Muscle layer of colon (tissue), 2 donors: ENCODE results near the gene CARHSP1.

ENCODE experiments used
- H3K27ac ChIP-seq: one replicate; pipeline ENCODE4 v1.7.0; 2013; ENCODE audit warnings: low read depth, mild to moderate bottlenecking, low read length, moderate library complexity
- H3K27me3 ChIP-seq, 2 donors: one replicate each; pipeline ENCODE4 v1.7.0; 2013; ENCODE audit warnings: low read length in 2 of 2, mild to moderate bottlenecking in 2 of 2; ENCODE audit not compliant: insufficient read depth in 2 of 2, control insufficient read depth in 1 of 2
- H3K36me3 ChIP-seq: one replicate; pipeline ENCODE4 v1.7.0; 2013; ENCODE audit warnings: mild to moderate bottlenecking, low read length; ENCODE audit not compliant: insufficient read depth
- H3K4me1 ChIP-seq: one replicate; pipeline ENCODE4 v1.7.0; 2013; ENCODE audit warnings: mild to moderate bottlenecking, low read length; ENCODE audit not compliant: insufficient read depth
- H3K4me3 ChIP-seq, 2 donors: one replicate each; pipeline ENCODE4 v1.7.0; 2013; ENCODE audit warnings: low read length in 2 of 2, low read depth in 1 of 2, mild to moderate bottlenecking in 1 of 2, moderate library complexity in 1 of 2
- H3K9ac ChIP-seq: one replicate; pipeline ENCODE4 v1.7.0; 2013; ENCODE audit warnings: low read length
- H3K9me3 ChIP-seq: one replicate; pipeline ENCODE4 v1.7.0; 2013; ENCODE audit warnings: mild to moderate bottlenecking, low read length
- donor health status: abdominal sarcoma.
- donor health status: Adenocarcinoma of cecum.

The CARHSP1 gene

DNA sequence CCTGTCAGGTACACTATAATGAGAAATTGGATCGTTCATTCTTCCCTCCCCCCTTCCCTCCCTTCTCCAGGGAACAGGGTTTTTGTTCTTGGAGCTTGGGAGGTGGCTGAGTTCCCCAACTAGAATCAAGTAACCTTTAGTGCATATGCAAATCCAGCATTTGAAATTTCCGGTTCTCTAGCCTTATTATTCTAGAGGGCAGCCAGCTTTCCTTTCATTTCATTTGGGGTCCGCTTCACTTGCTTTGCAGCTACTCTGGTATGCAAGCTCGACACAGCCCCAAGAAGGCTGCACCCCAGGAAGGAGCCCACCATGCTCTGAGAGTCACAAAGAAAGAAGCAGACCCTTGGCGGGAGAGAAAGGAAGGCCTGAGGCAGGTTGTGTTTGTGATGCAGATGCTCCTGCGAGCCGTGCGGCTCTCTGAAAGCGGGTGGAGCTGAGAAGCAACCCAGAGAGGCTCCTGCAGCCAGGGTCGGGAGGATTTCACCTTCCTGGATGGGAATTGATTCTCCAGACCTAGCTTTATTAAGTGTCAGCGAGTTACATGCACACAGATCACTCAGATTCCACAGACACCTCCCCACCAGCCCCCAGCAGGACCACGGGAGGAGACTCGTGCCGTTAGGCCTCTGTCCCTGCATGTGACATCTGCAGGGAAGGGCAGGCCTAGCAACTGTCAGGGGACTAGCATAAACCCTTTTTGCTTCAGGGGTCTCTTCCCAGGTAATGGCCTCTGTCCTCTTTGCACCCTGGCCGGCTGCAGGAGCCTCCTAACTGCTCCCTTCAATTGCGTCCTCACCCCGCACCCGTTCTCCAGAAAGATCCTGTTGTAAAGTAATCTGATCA lies 36.7 kb downstream of the CARHSP1 start:
- Histone ChIP-seq H3K4me1 (no peaks in the 10 kb centered on the region), H3K27ac (no peak overlapping the region), H3K4me3 (no peak overlapping the region), H3K9me3 (no peaks in the 10 kb centered on the region), H3K9ac (no peak overlapping the region), H3K27me3 (no peaks in the 10 kb centered on the region), H3K36me3 (peaks cover 11% of the 10 kb centered on the region)

DNA sequence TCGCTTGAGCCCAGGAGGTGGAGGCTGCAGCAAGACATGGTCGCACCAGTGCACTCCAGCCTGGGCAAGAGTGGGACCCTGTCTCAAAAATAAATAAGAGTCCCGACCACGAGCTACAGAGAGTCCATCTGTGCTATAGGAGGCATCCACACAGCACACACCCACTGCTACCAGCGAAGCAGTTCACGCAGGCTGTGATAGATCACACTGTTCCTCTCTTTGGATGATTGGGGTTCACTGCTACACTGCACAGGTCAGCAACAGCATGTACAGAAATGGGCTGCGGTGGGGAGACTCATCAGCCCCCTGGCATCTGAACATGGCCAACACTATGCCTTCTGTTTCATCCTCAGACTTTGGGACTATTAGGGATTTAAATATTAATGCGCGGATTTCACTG lies 37.4 kb downstream of the CARHSP1 start:
- Histone ChIP-seq H3K27ac (no peak overlapping the region), H3K27me3 (no peaks in the 10 kb centered on the region), H3K9ac (no peak overlapping the region), H3K4me3 (no peak overlapping the region), H3K4me1 (no peaks in the 10 kb centered on the region), H3K36me3 (peaks cover 11% of the 10 kb centered on the region), H3K9me3 (no peaks in the 10 kb centered on the region)

DNA sequence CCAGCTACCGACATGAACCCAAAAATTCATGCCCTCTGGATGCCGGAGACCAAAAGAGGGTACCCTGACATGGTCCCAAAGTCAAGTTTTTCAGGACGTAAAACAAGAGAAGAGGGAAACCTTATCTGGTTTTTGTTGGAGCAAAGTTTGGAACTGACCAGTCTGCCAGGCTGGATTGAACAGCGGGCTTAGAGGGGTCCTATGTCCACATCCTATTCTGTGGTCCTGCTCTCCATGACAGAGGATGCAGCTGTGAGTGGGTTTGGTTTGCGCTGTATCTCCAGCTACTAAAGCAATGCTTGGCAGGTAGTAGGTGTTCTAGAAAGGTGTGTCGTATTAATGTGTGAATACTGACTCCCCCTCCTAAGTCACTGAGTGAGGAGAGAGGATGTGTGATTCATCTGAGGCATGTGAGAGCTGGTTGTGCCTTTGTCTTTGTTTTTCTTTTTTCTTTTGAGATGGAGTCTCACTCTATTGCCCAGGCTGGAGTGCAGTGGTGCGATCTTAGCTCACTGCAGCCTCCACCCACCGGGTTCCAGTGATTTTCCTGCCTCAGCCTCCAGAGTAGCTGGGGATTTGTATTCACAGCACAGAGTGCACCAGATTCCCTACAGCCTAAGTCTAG lies 40.2 kb downstream of the CARHSP1 start:
- Histone ChIP-seq H3K27ac (no peak overlapping the region), H3K36me3 (peaks cover 11% of the 10 kb centered on the region), H3K9me3 (no peaks in the 10 kb centered on the region)

DNA sequence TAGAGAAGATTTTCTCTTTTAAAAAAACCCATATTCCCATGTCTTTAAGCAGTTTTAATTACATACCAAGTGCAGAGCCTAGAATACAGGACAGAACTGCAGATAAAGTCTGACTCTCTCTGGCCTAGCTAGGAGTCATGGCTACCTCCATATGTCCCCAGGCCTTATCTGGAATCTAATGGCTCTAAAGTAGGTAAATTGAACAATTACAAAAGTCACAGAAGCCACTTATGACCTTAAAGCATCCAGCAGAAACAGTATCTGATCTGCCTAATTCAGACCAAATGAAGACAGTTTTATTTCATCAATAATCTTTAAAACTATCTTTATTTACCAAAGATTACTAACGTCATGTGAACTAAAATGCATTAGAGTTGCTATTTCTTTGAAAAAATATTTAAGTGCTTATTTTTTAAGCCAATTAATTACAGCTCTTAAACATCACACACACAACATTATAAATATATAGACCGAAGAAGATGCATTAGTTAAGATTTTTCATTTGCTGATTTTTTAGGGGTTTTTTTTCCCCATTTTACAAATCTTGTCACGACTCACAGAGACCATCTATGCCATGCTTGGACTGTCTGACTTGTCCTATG lies 42.4 kb downstream of the CARHSP1 start:
- no peaks in the 10 kb centered on the region for H3K27me3 ChIP-seq
- H3K4me3 ChIP-seq: no peak overlapping the region
- H3K36me3 ChIP-seq: peaks cover under 1% of the 10 kb centered on the region
- peaks cover 6% of the 10 kb centered on the region for H3K4me1 ChIP-seq
- no peaks in the 10 kb centered on the region for H3K9me3 ChIP-seq
- H3K27ac ChIP-seq: no peak overlapping the region
- no peak overlapping the region for H3K9ac ChIP-seq

More for the DNA sequence above, 40.2 kb downstream of the CARHSP1 start:
- Histone ChIP-seq H3K9ac (no peak overlapping the region), H3K27me3 (no peaks in the 10 kb centered on the region), H3K4me1 (peaks cover 6% of the 10 kb centered on the region), H3K4me3 (no peak overlapping the region)

DNA sequence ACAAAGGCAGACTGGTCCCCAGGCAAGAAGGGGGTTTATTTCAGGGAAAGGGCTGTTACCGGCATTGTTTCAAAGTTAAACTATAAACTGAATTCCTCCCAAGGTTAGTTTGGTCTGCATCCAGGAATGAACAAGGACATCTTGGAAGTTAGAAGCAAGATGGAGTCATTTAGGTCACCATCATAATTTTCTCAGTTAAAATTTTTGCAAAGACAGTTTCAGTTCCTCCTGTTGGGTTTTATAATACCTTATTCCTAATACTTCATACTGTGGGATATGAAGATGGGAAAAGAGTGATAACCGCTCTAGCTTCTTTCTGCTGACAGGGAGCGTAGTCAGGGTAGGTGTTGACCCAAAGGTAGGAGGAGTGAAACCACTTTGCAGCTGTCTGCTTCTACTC lies 46.4 kb downstream of the CARHSP1 start:
- Histone ChIP-seq H3K4me3 (no peak overlapping the region), H3K27me3 (no peaks in the 10 kb centered on the region)

DNA sequence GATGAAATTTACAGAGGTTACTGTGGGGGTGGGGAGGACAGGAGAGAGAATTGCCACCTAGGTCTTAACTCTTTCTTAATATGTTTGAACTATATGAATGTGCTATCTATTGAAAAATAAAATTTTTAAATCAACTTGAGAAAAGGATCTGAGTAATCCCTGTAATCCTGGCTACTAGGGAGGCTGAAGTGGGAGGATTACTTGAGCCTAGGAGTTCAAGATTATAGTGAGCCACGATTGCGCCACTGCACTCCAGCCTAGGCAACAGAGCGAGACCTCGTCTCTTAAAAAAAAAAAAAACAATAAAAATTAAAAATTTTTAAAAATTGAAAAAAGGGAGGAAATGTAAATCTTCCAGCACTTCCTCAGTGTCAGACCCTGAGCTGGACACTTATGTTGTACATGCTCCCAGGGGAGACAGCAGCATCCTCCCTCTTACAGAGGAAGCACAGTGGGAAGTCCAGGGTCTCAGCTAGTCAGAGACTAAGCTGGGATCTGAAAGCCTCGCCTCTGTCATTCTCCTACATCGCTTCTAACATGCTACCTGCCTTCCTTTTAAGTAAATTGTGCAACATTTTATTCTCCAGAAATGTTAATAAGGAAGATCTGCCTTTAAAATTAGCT lies 49.3 kb downstream of the CARHSP1 start:
- no peak overlapping the region for H3K27ac ChIP-seq
- H3K9me3 ChIP-seq: no peaks in the 10 kb centered on the region
- peaks cover 6% of the 10 kb centered on the region for H3K4me1 ChIP-seq
- H3K27me3 ChIP-seq: no peaks in the 10 kb centered on the region
- no peak overlapping the region for H3K9ac ChIP-seq
- no peak overlapping the region for H3K4me3 ChIP-seq
- H3K36me3 ChIP-seq: peaks cover 28% of the 10 kb centered on the region

More for the DNA sequence above, 46.4 kb downstream of the CARHSP1 start:
- peaks cover 6% of the 10 kb centered on the region for H3K4me1 ChIP-seq
- peaks cover 17% of the 10 kb centered on the region for H3K36me3 ChIP-seq
- no peak overlapping the region for H3K9ac ChIP-seq
- H3K9me3 ChIP-seq: no peaks in the 10 kb centered on the region
- no peak overlapping the region for H3K27ac ChIP-seq

DNA sequence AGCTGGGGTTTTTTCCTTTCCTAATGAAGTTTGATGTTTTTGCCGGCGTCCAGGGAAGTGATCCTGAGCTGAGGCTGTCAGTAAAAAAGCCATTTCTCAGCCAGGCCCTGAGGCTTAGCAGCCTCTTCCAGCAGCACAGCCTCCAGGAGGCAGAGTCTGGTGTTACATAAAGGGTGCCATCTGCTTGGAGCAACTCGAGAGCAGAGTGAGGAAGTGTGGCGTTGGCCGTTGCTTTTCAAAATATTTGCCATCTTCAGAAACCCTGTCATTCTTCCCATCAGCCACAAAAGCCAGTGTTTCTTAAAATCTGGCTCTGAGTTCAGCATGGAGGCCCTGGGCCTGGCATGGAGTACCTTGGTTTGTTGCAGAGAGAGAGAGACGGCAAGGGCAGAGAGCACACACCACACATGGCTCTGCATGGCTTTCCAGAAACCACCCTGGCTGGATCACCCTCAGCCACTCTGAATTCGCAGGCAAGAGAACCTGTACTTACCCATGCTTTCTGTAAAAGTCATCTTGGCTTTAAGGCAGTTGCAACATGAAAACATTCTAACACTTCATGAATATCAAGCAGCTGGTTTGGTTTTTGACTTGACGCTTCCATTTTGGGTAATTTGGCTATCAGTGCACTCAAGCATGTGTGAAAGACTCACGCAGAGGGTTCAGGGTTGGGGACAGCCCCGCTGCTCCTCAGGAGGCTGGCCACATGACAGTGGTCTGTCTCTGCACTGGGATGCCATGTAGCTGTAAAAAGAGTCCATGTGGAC lies 50.1 kb downstream of the CARHSP1 start:
- H3K27ac ChIP-seq: no peak overlapping the region

DNA sequence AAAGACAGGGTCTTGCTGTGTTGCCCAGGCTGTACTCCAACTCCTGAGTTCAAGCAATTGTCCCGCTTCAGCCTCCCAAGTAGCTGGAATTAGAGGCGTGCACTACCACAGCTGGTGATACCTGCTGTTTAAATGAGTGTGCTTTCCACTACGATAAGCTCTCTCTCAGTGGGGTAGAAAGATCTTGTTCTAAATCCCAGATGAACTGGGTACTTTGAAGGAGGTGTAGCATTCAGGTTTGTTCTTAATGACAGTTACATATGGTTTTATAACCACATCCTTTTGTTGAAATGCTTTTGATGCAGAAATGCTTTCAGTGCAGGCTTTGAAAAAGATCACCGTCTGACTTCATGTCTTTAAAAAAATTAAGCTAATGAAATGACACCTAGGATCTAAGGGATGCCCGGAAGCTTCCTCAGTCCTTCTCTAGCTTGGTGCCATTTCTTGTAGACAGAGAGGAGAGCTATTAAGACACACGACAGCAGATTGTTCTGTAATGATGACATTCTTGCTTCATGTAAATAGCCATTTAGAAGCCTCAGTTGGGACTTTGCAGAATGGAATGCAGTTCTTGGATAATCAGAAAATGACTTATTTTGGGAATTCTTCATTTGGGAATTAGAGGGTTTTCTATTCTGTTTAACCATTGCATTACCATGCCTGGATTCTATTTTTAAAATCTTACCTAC lies 51.7 kb downstream of the CARHSP1 start:
- H3K27ac ChIP-seq: no peak overlapping the region
- H3K27me3 ChIP-seq: no peaks in the 10 kb centered on the region
- no peaks in the 10 kb centered on the region for H3K4me1 ChIP-seq
- no peak overlapping the region for H3K9ac ChIP-seq
- peaks cover 52% of the 10 kb centered on the region for H3K36me3 ChIP-seq
- H3K9me3 ChIP-seq: no peaks in the 10 kb centered on the region
- no peak overlapping the region for H3K4me3 ChIP-seq

More for the DNA sequence above, 50.1 kb downstream of the CARHSP1 start:
- no peak overlapping the region for H3K4me3 ChIP-seq
- H3K27me3 ChIP-seq: no peaks in the 10 kb centered on the region
- H3K9ac ChIP-seq: no peak overlapping the region
- H3K36me3 ChIP-seq: peaks cover 37% of the 10 kb centered on the region
- no peaks in the 10 kb centered on the region for H3K9me3 ChIP-seq
- peaks cover under 1% of the 10 kb centered on the region for H3K4me1 ChIP-seq

DNA sequence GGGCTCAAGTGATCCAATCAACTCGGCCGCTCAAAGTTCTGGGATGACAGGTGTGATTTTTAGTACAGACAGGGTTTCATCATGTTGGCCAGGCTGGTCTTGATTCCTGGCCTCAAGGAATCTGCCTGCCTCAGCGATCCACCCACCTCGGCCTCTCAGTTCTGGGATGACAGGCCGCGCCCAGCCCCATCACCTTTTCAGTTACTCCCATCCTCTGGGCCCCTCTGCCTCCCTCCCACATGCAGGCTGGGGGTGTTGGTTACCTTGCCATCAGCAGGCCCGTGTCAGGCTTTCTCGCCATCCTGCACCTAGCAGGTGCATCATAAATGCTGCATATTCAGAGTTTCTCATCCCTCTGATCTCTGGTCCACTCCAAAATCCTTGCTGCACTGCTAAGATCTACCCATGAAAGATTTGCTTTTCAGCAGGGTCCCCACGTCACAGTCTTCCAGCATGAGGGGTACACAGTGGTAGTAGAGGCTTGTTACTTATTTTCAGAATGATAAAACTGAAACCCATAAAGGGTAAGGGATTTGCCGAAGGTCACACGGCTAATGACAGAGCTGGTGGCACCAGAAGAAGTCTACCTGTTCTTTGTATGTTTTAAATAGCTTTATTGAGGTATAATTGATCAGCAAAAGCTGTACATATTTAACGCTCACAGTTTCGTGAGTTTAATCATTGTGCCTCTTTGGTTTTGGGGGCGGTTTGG lies 54.6 kb downstream of the CARHSP1 start:
- Histone ChIP-seq H3K27me3 (no peaks in the 10 kb centered on the region), H3K27ac (no peak overlapping the region), H3K9ac (no peak overlapping the region), H3K9me3 (no peaks in the 10 kb centered on the region), H3K4me1 (no peaks in the 10 kb centered on the region), H3K36me3 (peaks cover 71% of the 10 kb centered on the region), H3K4me3 (no peak overlapping the region)

DNA sequence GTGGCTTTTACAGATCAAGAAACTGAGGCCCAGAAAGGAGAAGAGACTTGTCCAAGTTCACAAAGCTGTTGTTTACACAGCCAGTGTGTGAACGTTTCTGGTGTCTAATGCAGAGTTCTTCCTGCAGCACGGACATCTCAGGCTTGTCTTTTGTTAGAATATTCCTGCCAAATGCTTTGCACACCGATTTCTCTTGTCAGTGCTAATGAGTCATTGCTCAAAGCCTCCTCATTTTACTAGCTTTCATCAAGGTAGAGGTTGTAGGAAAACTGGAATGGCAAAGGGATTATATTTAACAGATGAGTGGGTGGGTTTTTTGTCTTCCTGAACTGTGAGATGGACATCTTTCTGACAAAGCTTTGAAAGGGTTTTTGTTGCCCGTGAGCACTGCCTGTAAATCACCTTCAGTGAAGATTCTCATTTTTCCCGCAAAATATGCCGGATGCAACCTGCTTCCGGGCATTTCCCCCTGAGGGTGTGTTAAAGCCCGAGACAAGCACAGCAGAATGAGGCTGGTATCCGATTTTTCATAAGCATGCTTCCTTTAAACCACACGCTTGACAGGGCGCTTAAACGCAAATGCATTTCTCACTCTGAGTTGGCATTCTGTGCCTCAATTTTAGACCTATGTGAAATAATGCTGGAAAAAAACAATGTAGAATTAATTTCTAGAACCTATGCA lies 56.5 kb downstream of the CARHSP1 start:
- no peaks in the 10 kb centered on the region for H3K27me3 ChIP-seq
- no peak overlapping the region for H3K4me3 ChIP-seq
- H3K9ac ChIP-seq: no peak overlapping the region
- peaks cover 79% of the 10 kb centered on the region for H3K36me3 ChIP-seq
- no peak overlapping the region for H3K27ac ChIP-seq
- H3K4me1 ChIP-seq: no peaks in the 10 kb centered on the region
- no peaks in the 10 kb centered on the region for H3K9me3 ChIP-seq
